Thymus (tissue), 14 donors: ENCODE data around the gene CTNNAL1. TPM values are rescaled to one million over a fixed set of nuclear protein-coding genes. Genes with fewer than 3 reads are reported as not detected.
"Not testable (repeated sequence)": the region's sequence is repeated elsewhere in the genome, so short reads cannot be mapped to it uniquely, and the experiment has no call there.

Source experiments
- DNase-seq, 9 donors: peaks; one replicate each; pipeline ENCODE4 v3.0.0-alpha.2; 2013; ENCODE audit warnings: low spot score in 9 of 9, low read depth in 6 of 9, missing footprints in 1 of 9
- H3K27ac ChIP-seq, 2 donors: one replicate each; pipeline ENCODE4 v1.5.1; 2013; ENCODE audit warnings: control low read depth in 1 of 2, low read depth in 1 of 2, low read length in 1 of 2, mild to moderate bottlenecking in 1 of 2, moderate library complexity in 1 of 2
- H3K27me3 ChIP-seq, 2 donors: one replicate each; pipeline ENCODE4 v1.5.1; 2013; ENCODE audit warnings: low read length in 1 of 2; ENCODE audit not compliant: control insufficient read depth in 2 of 2, insufficient read depth in 1 of 2
- H3K36me3 ChIP-seq, 2 donors: one replicate each; pipeline ENCODE4 v1.5.1; 2013; ENCODE audit warnings: low read length in 1 of 2, mild to moderate bottlenecking in 1 of 2, moderate library complexity in 1 of 2; ENCODE audit not compliant: control insufficient read depth in 2 of 2, insufficient read depth in 2 of 2
- H3K4me1 ChIP-seq, 2 donors: one replicate each; pipeline ENCODE4 v1.5.1; 2013; ENCODE audit warnings: low read length in 2 of 2; ENCODE audit not compliant: control insufficient read depth in 2 of 2, insufficient read depth in 2 of 2
- H3K4me3 ChIP-seq, 2 donors: one replicate each; pipeline ENCODE4 v1.5.1; 2013; ENCODE audit warnings: low read length in 2 of 2, control low read depth in 1 of 2, mild to moderate bottlenecking in 1 of 2
- H3K9me3 ChIP-seq, 2 donors: one replicate each; pipeline ENCODE4 v1.5.1; 2013; ENCODE audit warnings: low read length in 1 of 2, mild to moderate bottlenecking in 1 of 2; ENCODE audit not compliant: control insufficient read depth in 2 of 2, insufficient read depth in 1 of 2
- WGBS: extraction: QIAGEN DNeasy Blood & Tissue Kit; methylation state at CpG from one replicate; pipeline ENCODE4 v1.1.7; 2013; 5-methylcytosine and 5-hydroxymethylcytosine counted together
- long read RNA-seq, 10 donors: transcript quantifications; one replicate each; lab custom pipeline, GENCODE V29; 2026
- polyA plus RNA-seq: library from polyadenylated mRNA; stranded (reverse); fragments of 200-250 nt; gene quantifications from one replicate; pipeline ENCODE4 v1.2.3, GENCODE V29; 2013
- total RNA-seq: library from RNA; stranded (reverse); fragments of 120-200 nt; gene quantifications from one replicate; pipeline ENCODE4 v1.2.4, GENCODE V29; 2013
- donor health status: healthy.

Gene CTNNAL1, protein sequence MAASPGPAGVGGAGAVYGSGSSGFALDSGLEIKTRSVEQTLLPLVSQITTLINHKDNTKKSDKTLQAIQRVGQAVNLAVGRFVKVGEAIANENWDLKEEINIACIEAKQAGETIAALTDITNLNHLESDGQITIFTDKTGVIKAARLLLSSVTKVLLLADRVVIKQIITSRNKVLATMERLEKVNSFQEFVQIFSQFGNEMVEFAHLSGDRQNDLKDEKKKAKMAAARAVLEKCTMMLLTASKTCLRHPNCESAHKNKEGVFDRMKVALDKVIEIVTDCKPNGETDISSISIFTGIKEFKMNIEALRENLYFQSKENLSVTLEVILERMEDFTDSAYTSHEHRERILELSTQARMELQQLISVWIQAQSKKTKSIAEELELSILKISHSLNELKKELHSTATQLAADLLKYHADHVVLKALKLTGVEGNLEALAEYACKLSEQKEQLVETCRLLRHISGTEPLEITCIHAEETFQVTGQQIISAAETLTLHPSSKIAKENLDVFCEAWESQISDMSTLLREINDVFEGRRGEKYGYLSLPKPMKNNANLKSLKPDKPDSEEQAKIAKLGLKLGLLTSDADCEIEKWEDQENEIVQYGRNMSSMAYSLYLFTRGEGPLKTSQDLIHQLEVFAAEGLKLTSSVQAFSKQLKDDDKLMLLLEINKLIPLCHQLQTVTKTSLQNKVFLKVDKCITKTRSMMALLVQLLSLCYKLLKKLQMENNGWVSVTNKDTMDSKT
- total RNA-seq (32.2 TPM), polyA plus RNA-seq (26.1 TPM)
- long read RNA-seq, donor 1, partial matches to known transcripts: 0 of 2 reads
- long read RNA-seq, donor 1, other reads (novel, unspliced or antisense): 0 of 2 reads
- long read RNA-seq, donor 2: 0 reads
- long read RNA-seq, donor 3, transcript CTNNAL1-201 (19 exons, 2,490 nt): major isoform, 5 of 5 reads
- long read RNA-seq, donor 3, partial matches to known transcripts: 0 of 5 reads
- long read RNA-seq, donor 3, other reads (novel, unspliced or antisense): 0 of 5 reads
- long read RNA-seq, donor 4, partial matches to known transcripts: 0 of 1 reads
- long read RNA-seq, donor 4, other reads (novel, unspliced or antisense): 0 of 1 reads
- long read RNA-seq, donor 5, partial matches to known transcripts: 16 of 20 reads
- long read RNA-seq, donor 5, other reads (novel, unspliced or antisense): 0 of 20 reads
- long read RNA-seq, donor 6, transcript CTNNAL1-201 (19 exons, 2,490 nt): major isoform, 11 of 12 reads
- long read RNA-seq, donor 6, partial matches to known transcripts: 0 of 12 reads
- long read RNA-seq, donor 6, other reads (novel, unspliced or antisense): 0 of 12 reads
- long read RNA-seq, donor 7, transcript CTNNAL1-201 (19 exons, 2,490 nt): major isoform, 11 of 11 reads
- long read RNA-seq, donor 7, partial matches to known transcripts: 0 of 11 reads
- long read RNA-seq, donor 7, other reads (novel, unspliced or antisense): 0 of 11 reads
- long read RNA-seq, donor 8, partial matches to known transcripts: 0 of 1 reads
- long read RNA-seq, donor 8, other reads (novel, unspliced or antisense): 0 of 1 reads
- long read RNA-seq, donor 9, partial matches to known transcripts: 0 of 1 reads
- long read RNA-seq, donor 9, other reads (novel, unspliced or antisense): 0 of 1 reads
- long read RNA-seq, donor 10, transcript CTNNAL1-201 (19 exons, 2,490 nt): major isoform, 5 of 16 reads
- long read RNA-seq, donor 10, partial matches to known transcripts: 11 of 16 reads
- long read RNA-seq, donor 10, other reads (novel, unspliced or antisense): 0 of 16 reads

DNA sequence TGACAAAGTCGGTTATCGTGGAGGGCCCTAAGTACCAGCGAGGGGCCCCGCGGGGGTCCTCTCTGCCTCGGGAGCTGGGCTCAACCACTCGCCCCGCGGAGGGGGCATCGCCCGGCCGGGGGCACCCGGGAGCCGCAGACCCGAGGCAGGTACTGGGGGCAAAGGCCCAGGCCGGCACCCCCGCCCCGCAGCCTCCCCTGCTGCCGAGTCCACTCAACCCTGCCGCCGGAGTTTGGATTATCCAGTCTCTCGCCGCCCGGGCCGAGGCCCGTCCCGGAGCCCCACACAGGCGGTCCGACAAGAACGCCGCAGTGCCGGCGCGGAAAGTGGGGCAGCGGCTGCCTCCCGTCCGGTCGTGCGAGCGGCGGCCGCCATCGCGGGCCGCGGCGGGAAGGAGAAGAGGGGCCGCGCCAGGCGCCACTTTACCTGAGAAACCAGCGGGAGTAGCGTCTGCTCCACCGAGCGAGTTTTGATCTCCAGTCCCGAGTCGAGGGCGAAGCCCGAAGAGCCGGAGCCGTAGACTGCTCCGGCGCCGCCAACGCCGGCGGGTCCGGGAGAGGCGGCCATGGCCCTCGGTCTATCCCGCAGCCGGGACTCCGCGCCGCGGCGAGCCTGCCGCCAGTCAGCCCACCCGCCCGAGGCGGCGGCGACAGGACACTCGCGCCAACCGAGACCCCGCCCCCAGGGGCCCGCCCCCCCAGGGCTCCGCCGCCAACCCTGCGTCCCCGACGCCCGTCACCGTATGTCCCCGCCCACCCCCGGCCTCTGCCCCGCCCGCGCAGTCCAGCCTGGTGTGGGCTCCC, at the start of gene CTNNAL1:
TSS of gene CTNNAL1 (minus strand) at position 624 of the 803 bp plus-strand sequence. CDS start at position 567, 57 bp downstream.
- Histone ChIP-seq H3K27me3 (no peaks in the 10 kb centered on the region), H3K27ac (peak within 1 kb of the TSS; percentile 75 to 78), H3K36me3 (peaks cover 0 to 7% of the 10 kb centered on the region in 2 donors), H3K9me3 (no peaks in the 10 kb centered on the region), H3K4me1 (peaks cover 7 to 18% of the 10 kb centered on the region in 2 donors), H3K4me3 (peak within 1 kb of the TSS; percentile 67 to 86)
- under 1% methylated on average over 99 of the region's 99 CpGs for whole genome bisulfite sequencing
- DNase-seq: peak in 8 of 9 donors; percentile 41 to 88 (median 78)

DNA sequence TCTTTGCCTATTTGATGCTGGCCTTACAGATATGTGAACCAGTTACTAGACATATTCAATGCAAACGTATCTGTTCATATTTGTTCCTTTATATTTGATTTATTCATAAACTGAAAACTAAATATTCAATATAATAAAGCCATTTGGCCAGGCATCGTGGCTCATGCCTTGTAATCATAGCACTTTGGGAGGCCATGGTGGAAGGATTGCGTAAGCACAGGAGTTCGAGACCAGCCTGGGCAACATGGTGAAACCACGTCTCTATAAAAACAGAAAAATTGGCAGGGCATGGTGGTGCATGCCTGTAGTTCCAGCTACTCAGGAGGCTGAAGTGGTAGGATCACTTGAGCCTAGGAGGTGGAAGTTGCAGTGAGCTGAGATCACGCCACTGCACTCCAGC, 49.2 kb upstream of the CTNNAL1 start:
- H3K27ac ChIP-seq: no peak overlapping the region
- no peaks in the 10 kb centered on the region for H3K27me3 ChIP-seq
- no peak for DNase-seq
- no peak overlapping the region for H3K4me3 ChIP-seq
- 98% methylated on average over 6 of the region's 6 CpGs for WGBS
- no peaks in the 10 kb centered on the region for H3K9me3 ChIP-seq
- peaks cover 6 to 68% of the 10 kb centered on the region in 2 donors for H3K36me3 ChIP-seq
- H3K4me1 ChIP-seq: no peaks in the 10 kb centered on the region

DNA sequence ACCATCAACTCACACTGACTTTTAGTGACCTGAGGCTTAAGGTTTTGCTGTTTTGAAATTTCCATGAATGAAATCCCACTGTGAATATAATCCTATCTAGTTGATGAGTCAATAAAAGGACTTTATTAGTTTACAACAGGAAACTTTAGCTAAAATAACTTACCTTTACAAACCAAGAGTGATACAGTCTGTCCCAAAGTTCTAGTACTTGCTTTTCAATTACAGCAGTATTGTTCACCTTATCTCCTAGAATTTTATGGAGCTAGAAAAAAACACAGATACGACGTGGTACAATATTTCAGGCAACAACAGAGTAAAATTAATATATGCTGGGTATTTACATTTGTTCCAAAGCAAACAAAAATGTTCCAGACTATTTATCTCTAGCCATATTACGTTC, 46.9 kb upstream of the CTNNAL1 start:
- 99% methylated on average over 3 of the region's 3 CpGs for WGBS
- Histone ChIP-seq H3K27ac (no peak overlapping the region), H3K9me3 (no peaks in the 10 kb centered on the region), H3K36me3 (peaks cover 9 to 78% of the 10 kb centered on the region in 2 donors), H3K27me3 (no peaks in the 10 kb centered on the region), H3K4me3 (no peak overlapping the region), H3K4me1 (no peaks in the 10 kb centered on the region)
- no peak for DNase-seq

DNA sequence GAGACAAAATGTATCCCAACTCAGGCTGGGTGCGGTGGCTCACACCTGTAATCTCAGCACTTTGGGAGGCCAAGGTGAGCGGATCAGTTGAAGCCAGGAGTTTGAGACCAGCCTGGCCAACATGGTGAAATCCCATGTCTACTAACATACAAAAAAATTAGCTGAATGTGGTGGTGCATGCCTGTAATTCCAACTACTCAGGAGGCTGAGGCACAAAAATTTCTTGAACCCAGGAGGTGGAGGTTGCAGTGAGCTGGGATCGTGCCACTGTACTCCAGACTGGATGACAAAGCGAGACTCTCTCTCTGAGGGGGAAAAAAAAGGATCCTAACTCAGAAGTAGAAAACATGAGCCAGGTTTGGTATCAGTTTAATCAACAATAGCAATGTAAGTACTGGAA, 39.8 kb upstream of the CTNNAL1 start:
- H3K27ac ChIP-seq: not testable (repeated sequence)
- peaks cover 29 to 74% of the 10 kb centered on the region in 2 donors for H3K36me3 ChIP-seq
- WGBS: 98% methylated on average over 4 of the region's 4 CpGs

DNA sequence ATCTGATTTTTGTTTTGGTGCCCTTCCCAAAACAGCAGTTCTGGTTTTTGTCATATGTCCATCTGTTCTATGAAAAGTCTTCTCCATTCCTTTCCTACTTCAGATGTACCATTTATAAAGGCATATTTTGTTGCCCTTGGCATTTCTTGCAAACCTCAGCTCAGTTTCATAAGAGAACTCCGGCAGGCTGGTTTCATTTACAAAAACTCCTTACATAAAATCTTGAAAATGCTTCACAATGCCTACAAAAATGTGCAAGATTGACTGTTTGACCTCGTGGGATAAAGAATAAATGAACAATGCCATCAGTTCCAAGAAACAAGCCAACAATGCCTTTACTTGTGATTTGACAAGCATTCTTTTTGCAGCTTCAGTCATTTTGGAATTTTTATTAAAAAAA, 39.1 kb upstream of the CTNNAL1 start:
- no peaks in the 10 kb centered on the region for H3K4me1 ChIP-seq
- DNase-seq: no peak
- H3K27ac ChIP-seq: no peak overlapping the region
- peaks cover 32 to 80% of the 10 kb centered on the region in 2 donors for H3K36me3 ChIP-seq
- no peaks in the 10 kb centered on the region for H3K27me3 ChIP-seq
- 94% methylated on average over 2 of the region's 2 CpGs for WGBS
- H3K4me3 ChIP-seq: no peak overlapping the region
- H3K9me3 ChIP-seq: no peaks in the 10 kb centered on the region

More for the DNA sequence above, 39.8 kb upstream of the CTNNAL1 start:
- H3K4me1 ChIP-seq, H3K4me3 ChIP-seq, DNase-seq, H3K9me3 ChIP-seq, H3K27me3 ChIP-seq: not testable (repeated sequence)

DNA sequence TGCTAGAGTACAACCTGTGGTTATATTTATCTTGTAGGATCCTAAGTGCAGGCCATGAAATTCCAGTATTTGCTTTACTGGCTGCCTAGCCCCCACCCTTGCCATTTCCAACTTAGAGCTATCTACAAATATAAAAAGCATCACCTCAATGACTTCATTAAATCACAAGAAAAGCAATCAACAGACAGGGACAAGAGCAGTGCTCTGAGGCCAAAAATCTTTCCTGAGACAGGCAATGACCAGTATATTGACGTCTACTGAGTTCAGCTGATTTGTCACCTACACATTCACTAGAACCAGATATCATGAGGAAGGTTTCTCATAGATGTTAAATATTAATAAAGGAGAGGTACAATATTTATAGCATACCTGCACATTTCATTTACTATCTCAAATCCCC, 38.4 kb upstream of the CTNNAL1 start:
- Histone ChIP-seq H3K4me1 (no peaks in the 10 kb centered on the region), H3K9me3 (no peaks in the 10 kb centered on the region), H3K36me3 (peaks cover 33 to 80% of the 10 kb centered on the region in 2 donors), H3K27ac (no peak overlapping the region), H3K4me3 (no peak overlapping the region), H3K27me3 (no peaks in the 10 kb centered on the region)
- WGBS: 99% methylated on average over 1 of the region's 1 CpG
- DNase-seq: no peak

DNA sequence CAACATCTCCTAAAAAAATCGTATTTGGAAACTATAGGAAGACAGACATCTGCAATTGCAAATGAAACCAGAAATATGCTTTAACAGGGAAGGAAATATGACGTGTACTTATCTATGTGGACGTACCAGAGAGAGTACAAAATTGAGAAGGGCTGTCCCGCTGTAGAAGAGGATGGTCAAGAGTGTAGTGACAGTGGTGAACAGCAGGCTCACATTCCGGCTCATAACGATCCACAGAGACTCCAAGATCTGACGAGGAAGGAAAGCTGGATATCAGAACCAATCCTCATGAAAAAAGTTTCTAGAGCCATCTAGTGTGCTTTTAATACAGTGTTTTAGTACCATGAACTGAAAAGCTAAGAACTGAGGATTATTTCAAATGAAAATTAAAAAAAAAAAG, 37.1 kb upstream of the CTNNAL1 start:
- Histone ChIP-seq H3K4me1 (no peaks in the 10 kb centered on the region), H3K36me3 (peaks cover 33 to 76% of the 10 kb centered on the region in 2 donors), H3K27me3 (no peaks in the 10 kb centered on the region), H3K27ac (no peak overlapping the region), H3K4me3 (no peak overlapping the region), H3K9me3 (no peaks in the 10 kb centered on the region)
- DNase-seq: no peak
- 84% methylated on average over 7 of the region's 7 CpGs for WGBS
